CD1c-positive myeloid dendritic cell (primary cell): ENCODE measurements around the gene MAD1L1.
"Not testable (repeated sequence)": the region's sequence is repeated elsewhere in the genome, so short reads cannot be mapped to it uniquely, and the experiment has no call there.

Experiments used
- DNase-seq: peaks from one replicate; pipeline ENCODE4 v3.0.0-alpha.2; 2016; ENCODE audit errors: extremely low spot score

The MAD1L1 gene

GRCh38 chr7:2003931-2004812, 228.6 kb downstream of the MAD1L1 start:
- no peak for DNase-seq

GRCh38 chr7:2003451-2003930, 229.3 kb downstream of the MAD1L1 start:
- DNase-seq, result no peak

GRCh38 chr7:2002561-2003450, 229.9 kb downstream of the MAD1L1 start:
- DNase-seq, result no peak

- DNase-seq, result no peak
These were observed 230.9 kb downstream of the MAD1L1 start for GRCh38 chr7:2001601-2002442.

GRCh38 chr7:2000746-2001321, 231.9 kb downstream of the MAD1L1 start:
- DNase-seq, result no peak

- no peak for DNase-seq
These were observed 232.5 kb downstream of the MAD1L1 start for GRCh38 chr7:2000153-2000687.

- no peak for DNase-seq
These were observed 233.3 kb downstream of the MAD1L1 start for GRCh38 chr7:1999278-1999984.

- no peak for DNase-seq
These were observed 234.6 kb downstream of the MAD1L1 start for GRCh38 chr7:1998146-1998545.

GRCh38 chr7:1997537-1998076, 235.1 kb downstream of the MAD1L1 start:
- no peak for DNase-seq

- no peak for DNase-seq
These were observed 235.9 kb downstream of the MAD1L1 start for GRCh38 chr7:1996816-1997215.

GRCh38 chr7:1995911-1996420, 236.8 kb downstream of the MAD1L1 start:
- DNase-seq, result not testable (repeated sequence)

GRCh38 chr7:1995426-1995825, 237.3 kb downstream of the MAD1L1 start:
- no peak for DNase-seq

GRCh38 chr7:1994931-1995330, 237.8 kb downstream of the MAD1L1 start:
- no peak for DNase-seq

- DNase-seq, result no peak
These were observed 238.7 kb downstream of the MAD1L1 start for GRCh38 chr7:1993776-1994740.

GRCh38 chr7:1993031-1993695, 239.6 kb downstream of the MAD1L1 start:
- no peak for DNase-seq

GRCh38 chr7:1992554-1992953, 240.2 kb downstream of the MAD1L1 start:
- DNase-seq, result no peak

- DNase-seq, result no peak
These were observed 242.6 kb downstream of the MAD1L1 start for GRCh38 chr7:1990001-1990670.
